Neural progenitor cell (in vitro differentiated cells): Measurements from ENCODE around the gene SND1. TPM values are rescaled to one million over a fixed set of nuclear protein-coding genes. Genes with fewer than 3 reads are reported as not detected.

ENCODE experiments used
- DNase-seq: peaks from one replicate; pipeline ENCODE4 v3.0.0-alpha.2; 2016; ENCODE audit warnings: low spot score
- H2AFZ ChIP-seq: fragments of 200-600 bp; sonication (generic); replicated peaks from 2 replicates; pipeline ENCODE4 v1.6.1; 2016; ENCODE audit warnings: antibody characterized with exemption
- H3F3A ChIP-seq: fragments of 200-600 bp; sonication (generic); 2 replicates; pipeline ENCODE4 v1.6.1; 2016; ENCODE audit warnings: antibody characterized with exemption, low read depth
- H3K27ac ChIP-seq: fragments of 200-600 bp; sonication (generic); 2 replicates; pipeline ENCODE4 v1.5.1; 2016; ENCODE audit warnings: mild to moderate bottlenecking
- H3K27me3 ChIP-seq: fragments of 200-600 bp; sonication (generic); 2 replicates; pipeline ENCODE4 v1.6.1; 2016; ENCODE audit warnings: mild to moderate bottlenecking, moderate library complexity
- H3K36me3 ChIP-seq: fragments of 200-600 bp; sonication (generic); 2 replicates; pipeline ENCODE4 v1.5.1; 2016
- H3K4me1 ChIP-seq: fragments of 200-600 bp; sonication (generic); 2 replicates; pipeline ENCODE4 v1.6.1; 2016; ENCODE audit warnings: mixed run types
- H3K4me2 ChIP-seq: fragments of 200-600 bp; sonication (generic); 2 replicates; pipeline ENCODE4 v1.6.1; 2016
- H3K4me3 ChIP-seq: fragments of 200-600 bp; sonication (generic); 2 replicates; pipeline ENCODE4 v1.5.1; 2016
- H3K79me2 ChIP-seq: fragments of 200-600 bp; sonication (generic); 2 replicates; pipeline ENCODE4 v1.6.1; 2016; ENCODE audit warnings: low read depth
- H3K9ac ChIP-seq: fragments of 200-600 bp; sonication (generic); 2 replicates; pipeline ENCODE4 v1.6.1; 2016
- H3K9me3 ChIP-seq: fragments of 200-600 bp; sonication (generic); 2 replicates; pipeline ENCODE4 v1.5.1; 2016; ENCODE audit warnings: low read depth
- H4K20me1 ChIP-seq: fragments of 200-600 bp; sonication (generic); 2 replicates; pipeline ENCODE4 v1.6.1; 2016; ENCODE audit warnings: low read depth
- H3K27ac Mint-ChIP-seq: 3 replicates; pipeline ENCODE4 v1.8.0; 2021; ENCODE audit warnings: mixed read lengths
- H3K27me3 Mint-ChIP-seq: 2 replicates; pipeline ENCODE4 v1.8.0; 2022; ENCODE audit warnings: low read depth, mild to moderate bottlenecking, inconsistent platforms, moderate library complexity, mixed read lengths; ENCODE audit not compliant: insufficient read depth
- H3K36me3 Mint-ChIP-seq: 3 replicates; pipeline ENCODE4 v1.8.0; 2021; ENCODE audit warnings: mixed read lengths
- H3K4me1 Mint-ChIP-seq: 3 replicates; pipeline ENCODE4 v1.8.0; 2021; ENCODE audit warnings: mixed read lengths
- H3K4me3 Mint-ChIP-seq: 3 replicates; pipeline ENCODE4 v1.8.0; 2021; ENCODE audit warnings: mild to moderate bottlenecking, moderate library complexity, mixed read lengths
- H3K9me3 Mint-ChIP-seq: 3 replicates; pipeline ENCODE4 v1.8.0; 2020; ENCODE audit warnings: mixed read lengths
- EZH2 ChIP-seq: fragments of 200-600 bp; sonication (generic); IDR thresholded peaks from 2 replicates; pipeline ENCODE4 v1.6.1; 2017; ENCODE audit warnings: antibody characterized with exemption, mild to moderate bottlenecking, moderate library complexity
- EZH2phosphoT487 ChIP-seq: fragments of 200-600 bp; sonication (generic); IDR thresholded peaks from 2 replicates; pipeline ENCODE4 v1.6.1; 2017; ENCODE audit warnings: antibody characterized with exemption
- total RNA-seq: library from RNA; depleted of rRNA; stranded (reverse); fragments of >200 nt; gene quantifications from 2 replicates; pipeline ENCODE4 v1.2.3, GENCODE V29; 2015; ENCODE audit warnings: low replicate concordance
- TF ChIP-seq, protein P1 (sequence below): fragments of 200-600 bp; sonication (generic); IDR thresholded peaks from 2 replicates; pipeline ENCODE4 v1.5.1; 2017; ENCODE audit warnings: antibody characterized with exemption, mild to moderate bottlenecking

The SND1 gene
- total RNA-seq, 1 donor from 2014 or later = 154 TPM

- Histone ChIP-seq H3K79me2 (peaks cover 9% of the 10 kb centered on the region), H3K4me1 (peaks cover 9% of the 10 kb centered on the region), H3K36me3 (no peaks in the 10 kb centered on the region), H4K20me1 (peaks cover 5% of the 10 kb centered on the region), H3K27ac (no peak overlapping the region), H3K9me3 (no peaks in the 10 kb centered on the region), H3K4me2 (no peak overlapping the region), H2AFZ (no peak overlapping the region), H3K27me3 (no peaks in the 10 kb centered on the region), H3K9ac (no peak overlapping the region), H3F3A (no peaks in the 10 kb centered on the region), H3K4me3 (no peak overlapping the region)
- H3K27me3 Mint-ChIP-seq = no peaks in the 10 kb centered on the region
- H3K36me3 Mint-ChIP-seq = peaks cover 18% of the 10 kb centered on the region
- peaks cover 5% of the 10 kb centered on the region for H3K4me1 Mint-ChIP-seq
- no peak overlapping the region for H3K4me3 Mint-ChIP-seq
- H3K27ac Mint-ChIP-seq = no peak overlapping the region
- TF ChIP-seq, protein P1, sequence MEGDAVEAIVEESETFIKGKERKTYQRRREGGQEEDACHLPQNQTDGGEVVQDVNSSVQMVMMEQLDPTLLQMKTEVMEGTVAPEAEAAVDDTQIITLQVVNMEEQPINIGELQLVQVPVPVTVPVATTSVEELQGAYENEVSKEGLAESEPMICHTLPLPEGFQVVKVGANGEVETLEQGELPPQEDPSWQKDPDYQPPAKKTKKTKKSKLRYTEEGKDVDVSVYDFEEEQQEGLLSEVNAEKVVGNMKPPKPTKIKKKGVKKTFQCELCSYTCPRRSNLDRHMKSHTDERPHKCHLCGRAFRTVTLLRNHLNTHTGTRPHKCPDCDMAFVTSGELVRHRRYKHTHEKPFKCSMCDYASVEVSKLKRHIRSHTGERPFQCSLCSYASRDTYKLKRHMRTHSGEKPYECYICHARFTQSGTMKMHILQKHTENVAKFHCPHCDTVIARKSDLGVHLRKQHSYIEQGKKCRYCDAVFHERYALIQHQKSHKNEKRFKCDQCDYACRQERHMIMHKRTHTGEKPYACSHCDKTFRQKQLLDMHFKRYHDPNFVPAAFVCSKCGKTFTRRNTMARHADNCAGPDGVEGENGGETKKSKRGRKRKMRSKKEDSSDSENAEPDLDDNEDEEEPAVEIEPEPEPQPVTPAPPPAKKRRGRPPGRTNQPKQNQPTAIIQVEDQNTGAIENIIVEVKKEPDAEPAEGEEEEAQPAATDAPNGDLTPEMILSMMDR = no peak
- DNase-seq = no peak
- no peaks in the 10 kb centered on the region for H3K9me3 Mint-ChIP-seq
These were observed 82.0 kb downstream of the SND1 start for GRCh38 chr7:127733986-127734385.

- peaks cover 26% of the 10 kb centered on the region for H3K4me1 ChIP-seq
- TF ChIP-seq, protein P1 = no peak
- no peak for TF ChIP-seq EZH2phosphoT487
- no peak for TF ChIP-seq EZH2
- no peak overlapping the region for H3K4me3 ChIP-seq
- H3K4me1 Mint-ChIP-seq = peaks cover 13% of the 10 kb centered on the region
- peaks cover 15% of the 10 kb centered on the region for H4K20me1 ChIP-seq
- H3F3A ChIP-seq = no peaks in the 10 kb centered on the region
- H3K4me3 Mint-ChIP-seq = no peak overlapping the region
- no peaks in the 10 kb centered on the region for H3K9me3 ChIP-seq
- no peak overlapping the region for H3K4me2 ChIP-seq
- H3K27ac Mint-ChIP-seq = no peak overlapping the region
- no peak for DNase-seq
- no peak overlapping the region for H2AFZ ChIP-seq
- H3K27ac ChIP-seq = no peak overlapping the region
- H3K9me3 Mint-ChIP-seq = no peaks in the 10 kb centered on the region
- no peak overlapping the region for H3K9ac ChIP-seq
- H3K79me2 ChIP-seq = no peaks in the 10 kb centered on the region
- H3K36me3 ChIP-seq = no peaks in the 10 kb centered on the region
- no peaks in the 10 kb centered on the region for H3K27me3 Mint-ChIP-seq
- H3K27me3 ChIP-seq = no peaks in the 10 kb centered on the region
- peaks cover 12% of the 10 kb centered on the region for H3K36me3 Mint-ChIP-seq
These were observed 84.5 kb downstream of the SND1 start for GRCh38 chr7:127736511-127736910.

- Mint-ChIP-seq H3K27me3 (no peaks in the 10 kb centered on the region), H3K4me3 (no peak overlapping the region), H3K27ac (no peak overlapping the region), H3K4me1 (peaks cover 13% of the 10 kb centered on the region), H3K9me3 (no peaks in the 10 kb centered on the region), H3K36me3 (peaks cover 5% of the 10 kb centered on the region)
- H4K20me1 ChIP-seq = peaks cover 15% of the 10 kb centered on the region
- no peaks in the 10 kb centered on the region for H3F3A ChIP-seq
- H3K27ac ChIP-seq = no peak overlapping the region
- TF ChIP-seq, protein P1 = no peak
- TF ChIP-seq EZH2 (no peak), EZH2phosphoT487 (no peak)
- no peaks in the 10 kb centered on the region for H3K36me3 ChIP-seq
- H2AFZ ChIP-seq = no peak overlapping the region
- DNase-seq = no peak
- H3K4me2 ChIP-seq = no peak overlapping the region
- no peaks in the 10 kb centered on the region for H3K27me3 ChIP-seq
- no peak overlapping the region for H3K4me3 ChIP-seq
- peaks cover 18% of the 10 kb centered on the region for H3K79me2 ChIP-seq
- no peak overlapping the region for H3K9ac ChIP-seq
- H3K9me3 ChIP-seq = no peaks in the 10 kb centered on the region
- peaks cover 35% of the 10 kb centered on the region for H3K4me1 ChIP-seq
These were observed 86.9 kb downstream of the SND1 start for GRCh38 chr7:127738859-127739258.
